Measurements from ENCODE around the gene HDAC4. TPM values are rescaled to one million over a fixed set of nuclear protein-coding genes. Genes with fewer than 3 reads are reported as not detected.

The HDAC4 gene
- total and polyA plus RNA-seq, 2 donors (not counting 1 experiment from before 2014, with no cell fraction given) = 13.5 to 46.0 TPM

GRCh38 chr2:239119346-239120126 lies 281.3 kb downstream of the HDAC4 start:
- no peak for ATAC-seq (ENCODE audit: low read depth)
- no peaks in the 10 kb centered on the region for H4K20me1 ChIP-seq (ENCODE audit: control insufficient read depth, insufficient read depth, low read length, poor library complexity, severe bottlenecking)
- Mint-ChIP-seq H3K9me3 (ENCODE audit: insufficient read depth) (no peaks in the 10 kb centered on the region), H3K4me3 (no peak overlapping the region), H3K27me3 (no peaks in the 10 kb centered on the region), H3K4me1 (no peaks in the 10 kb centered on the region), H3K27ac (no peak overlapping the region)
- no peak overlapping the region for H3K4me2 ChIP-seq (replicated peaks; ENCODE audit: low read depth, low read length, poor library complexity, severe bottlenecking)
- H3K4me1 ChIP-seq (ENCODE audit: control insufficient read depth in 2 of 2, insufficient read depth in 2 of 2, low read length in 2 of 2) = no peaks in the 10 kb centered on the region
- POLR2A ChIA-PET = no interaction called here
- H3K36me3 ChIP-seq (replicated peaks in 1 of 2; ENCODE audit: control extremely low read depth in 1 of 2, control insufficient read depth in 1 of 2, extremely low read depth in 1 of 2, insufficient read depth in 2 of 2, low read length in 1 of 2) = peaks cover 0 to 2% of the 10 kb centered on the region in 2 experiments
- peaks cover 0 to 4% (median 0%) of the 10 kb centered on the region in 3 donors for H3K9me3 ChIP-seq (ENCODE audit: control extremely low read depth in 1 of 3, control insufficient read depth in 2 of 3, insufficient read depth in 1 of 3, low read length in 2 of 3)
- intact Hi-C loops (cut with micrococcal nuclease) = no loop called here
- no peaks in the 10 kb centered on the region for H3K79me2 ChIP-seq (ENCODE audit: control insufficient read depth, insufficient read depth, low read length)
- no peak overlapping the region for H3K4me3 ChIP-seq (ENCODE audit: control extremely low read depth in 1 of 5, extremely low read depth in 1 of 5, insufficient read depth in 1 of 5, low read depth in 2 of 5, low read length in 4 of 5)
- no peak overlapping the region for H2AFZ ChIP-seq (ENCODE audit: insufficient read depth, low read depth, low read length, poor library complexity, severe bottlenecking)
- H3K27me3 ChIP-seq (replicated peaks in 1 of 4; ENCODE audit: control extremely low read depth in 1 of 4, control insufficient read depth in 3 of 4, insufficient read depth in 4 of 4, low read length in 3 of 4) = no peaks in the 10 kb centered on the region
- no peak overlapping the region for H3K9ac ChIP-seq (ENCODE audit: low read length)
- H3K27ac ChIP-seq (ENCODE audit: low read length in 2 of 2) = no peak overlapping the region
- no peak for DNase-seq
- no peak for TF ChIP-seq CTCF (IDR thresholded peaks at IDR 0.05)
- no peak for TF ChIP-seq EZH2 (IDR thresholded peaks at IDR 0.05; ENCODE audit: borderline replicate concordance, insufficient read depth, low read depth, low read length, poor library complexity, severe bottlenecking)
- CTCF ChIA-PET = no interaction called here
- WGBS (ENCODE audit: insufficient coverage) = 96% methylated on average over 20 of the region's 21 CpGs

- no peak overlapping the region for H3K27ac ChIP-seq (ENCODE audit: low read length in 2 of 2)
- H3K27ac Mint-ChIP-seq = no peak overlapping the region
- intact Hi-C loops (cut with micrococcal nuclease) = no loop called here
- no peaks in the 10 kb centered on the region for H3K4me1 ChIP-seq (ENCODE audit: control insufficient read depth in 2 of 2, insufficient read depth in 2 of 2, low read length in 2 of 2)
- H3K4me1 Mint-ChIP-seq = no peaks in the 10 kb centered on the region
- H3K79me2 ChIP-seq (ENCODE audit: control insufficient read depth, insufficient read depth, low read length) = no peaks in the 10 kb centered on the region
- no peak for DNase-seq
- WGBS (ENCODE audit: insufficient coverage) = 89% methylated on average over 17 of the region's 18 CpGs
- H3K27me3 ChIP-seq (replicated peaks in 1 of 4; ENCODE audit: control extremely low read depth in 1 of 4, control insufficient read depth in 3 of 4, insufficient read depth in 4 of 4, low read length in 3 of 4) = no peaks in the 10 kb centered on the region
- H4K20me1 ChIP-seq (ENCODE audit: control insufficient read depth, insufficient read depth, low read length, poor library complexity, severe bottlenecking) = no peaks in the 10 kb centered on the region
- no peaks in the 10 kb centered on the region for H3K9me3 ChIP-seq (ENCODE audit: control extremely low read depth in 1 of 3, control insufficient read depth in 2 of 3, insufficient read depth in 1 of 3, low read length in 2 of 3)
- H3K27me3 Mint-ChIP-seq = no peaks in the 10 kb centered on the region
- no peak overlapping the region for H3K4me3 Mint-ChIP-seq
- no peaks in the 10 kb centered on the region for H3K36me3 ChIP-seq (replicated peaks in 1 of 2; ENCODE audit: control extremely low read depth in 1 of 2, control insufficient read depth in 1 of 2, extremely low read depth in 1 of 2, insufficient read depth in 2 of 2, low read length in 1 of 2)
- CTCF ChIA-PET = no interaction called here
- no peak overlapping the region for H3K9ac ChIP-seq (ENCODE audit: low read length)
- no peak for TF ChIP-seq CTCF (IDR thresholded peaks at IDR 0.05)
- TF ChIP-seq EZH2 (IDR thresholded peaks at IDR 0.05; ENCODE audit: borderline replicate concordance, insufficient read depth, low read depth, low read length, poor library complexity, severe bottlenecking) = no peak
- ATAC-seq (ENCODE audit: low read depth) = no peak
- H2AFZ ChIP-seq (ENCODE audit: insufficient read depth, low read depth, low read length, poor library complexity, severe bottlenecking) = no peak overlapping the region
- no peaks in the 10 kb centered on the region for H3K9me3 Mint-ChIP-seq (ENCODE audit: insufficient read depth)
- no peak overlapping the region for H3K4me2 ChIP-seq (replicated peaks; ENCODE audit: low read depth, low read length, poor library complexity, severe bottlenecking)
- no peak overlapping the region for H3K4me3 ChIP-seq (ENCODE audit: control extremely low read depth in 1 of 5, extremely low read depth in 1 of 5, insufficient read depth in 1 of 5, low read depth in 2 of 5, low read length in 4 of 5)
- POLR2A ChIA-PET = no interaction called here
Observed at GRCh38 chr2:239118675-239119211, 282.1 kb downstream of the HDAC4 start.
